ENCODE data around the gene SUSD2.
"Not testable (repeated sequence)": the region's sequence is repeated elsewhere in the genome, so short reads cannot be mapped to it uniquely, and the experiment has no call there.

SUSD2 gene

GRCh38 chr22:24190596-24191208 is 9.4 kb downstream of the SUSD2 start:
- DNase-seq: no peak

- DNase-seq: no peak
Observed at GRCh38 chr22:24191381-24191841, 10.1 kb downstream of the SUSD2 start.

GRCh38 chr22:24191893-24192292 is 10.6 kb downstream of the SUSD2 start:
- no peak for DNase-seq

GRCh38 chr22:24198682-24199052 is 17.4 kb downstream of the SUSD2 start:
- no peak for DNase-seq

- no peak for DNase-seq
Observed at GRCh38 chr22:24200619-24201212, 19.4 kb downstream of the SUSD2 start.

GRCh38 chr22:24201681-24202614 is 20.7 kb downstream of the SUSD2 start:
- no peak for DNase-seq

- DNase-seq: not testable (repeated sequence)
Observed at GRCh38 chr22:24203856-24204255, 22.6 kb downstream of the SUSD2 start.

GRCh38 chr22:24205438-24206195 is 24.3 kb downstream of the SUSD2 start:
- DNase-seq: no peak

GRCh38 chr22:24206460-24207263 is 25.4 kb downstream of the SUSD2 start:
- DNase-seq: not testable (repeated sequence)

- DNase-seq: no peak
Observed at GRCh38 chr22:24207264-24208011, 26.2 kb downstream of the SUSD2 start.

- no peak for DNase-seq
Observed at GRCh38 chr22:24208012-24208749, 26.9 kb downstream of the SUSD2 start.

GRCh38 chr22:24209016-24209415 is 27.7 kb downstream of the SUSD2 start:
- DNase-seq: no peak

GRCh38 chr22:24209687-24210086 is 28.4 kb downstream of the SUSD2 start:
- DNase-seq: no peak

- DNase-seq: not testable (repeated sequence)
Observed at GRCh38 chr22:24210409-24210808, 29.1 kb downstream of the SUSD2 start.

- DNase-seq: not testable (repeated sequence)
Observed at GRCh38 chr22:24211716-24212115, 30.4 kb downstream of the SUSD2 start.

GRCh38 chr22:24213111-24213510 is 31.8 kb downstream of the SUSD2 start:
- DNase-seq: not testable (repeated sequence)

- DNase-seq: no peak
Observed at GRCh38 chr22:24214467-24215285, 33.4 kb downstream of the SUSD2 start.

GRCh38 chr22:24216541-24217209 is 35.4 kb downstream of the SUSD2 start:
- DNase-seq: no peak

- no peak for DNase-seq
Observed at GRCh38 chr22:24217384-24217783, 36.1 kb downstream of the SUSD2 start.

All from NCI-H526 treated with DMSO at 0.1 percent for 48 hours (cell line).